Measurements from ENCODE around the gene DOC2A. TPM values are rescaled to one million over a fixed set of nuclear protein-coding genes. Genes with fewer than 3 reads are reported as not detected.

The DOC2A gene
- total RNA-seq, 120 experiments from 2014 or later = 29.5 to 138 (median 93.2) TPM

Other genes with a start within 250 kb of the DOC2A start
- not detected for gene ZG16, start 232.8 kb downstream of the DOC2A start, total RNA-seq
- gene KIF22, start 220.3 kb downstream of the DOC2A start, total RNA-seq = 10 to 100 TPM; 10.5 to 31.6 (median 21.6) TPM
- gene MAZ, start 204.5 kb downstream of the DOC2A start, total RNA-seq = 100 to 1,000 TPM; 133 to 275 (median 174) TPM
- 100 to 1,000 TPM in 117 of 120 experiments, 10 to 100 TPM in 3; 59.4 to 245 (median 169) TPM for gene PRRT2, start 198.8 kb downstream of the DOC2A start, total RNA-seq
- 10 to 100 TPM; 16.6 to 44.6 (median 24.7) TPM for gene PAGR1, start 194.9 kb downstream of the DOC2A start, total RNA-seq
- gene MVP, start 190.6 kb downstream of the DOC2A start, total RNA-seq = 10 to 100 TPM; 16.4 to 85.7 (median 36.1) TPM
- 100 to 1,000 TPM in 36 of 120 experiments, 10 to 100 TPM in 84; 63.9 to 118 (median 94.7) TPM for gene CDIPT, start 147.8 kb downstream of the DOC2A start, total RNA-seq
- 100 to 1,000 TPM in 106 of 120 experiments, 10 to 100 TPM in 14; 57.0 to 207 (median 139) TPM for gene SEZ6L2, start 111.5 kb downstream of the DOC2A start, total RNA-seq
- 100 to 1,000 TPM in 28 of 120 experiments, 10 to 100 TPM in 92; 60.7 to 127 (median 92.5) TPM for gene ASPHD1, start 110.5 kb downstream of the DOC2A start, total RNA-seq
- gene KCTD13, start 84.8 kb downstream of the DOC2A start, total RNA-seq = 10 to 100 TPM; 38.6 to 87.0 (median 61.2) TPM
- 100 to 1,000 TPM in 56 of 120 experiments, 10 to 100 TPM in 64; 63.3 to 177 (median 99.3) TPM for gene TMEM219, start 48.9 kb downstream of the DOC2A start, total RNA-seq
- 10 to 100 TPM; 58.7 to 87.3 (median 69.6) TPM for gene TAOK2, start 37.2 kb downstream of the DOC2A start, total RNA-seq
- 10 to 100 TPM; 15.7 to 35.8 (median 22.7) TPM for gene HIRIP3, start 15.4 kb downstream of the DOC2A start, total RNA-seq
- 10 to 100 TPM; 38.6 to 73.9 (median 52.6) TPM for gene INO80E, start 14.8 kb downstream of the DOC2A start, total RNA-seq
- gene C16orf92, start 12.2 kb upstream of the DOC2A start, total RNA-seq = not detected
- gene TLCD3B, start 20.2 kb upstream of the DOC2A start, total RNA-seq = 10 to 100 TPM; 11.7 to 72.6 (median 42.0) TPM
- 1,000 to 10,000 TPM in 119 of 120 experiments, 100 to 1,000 TPM in 1; 996 to 2,428 (median 1,936) TPM for gene ALDOA, start 54.7 kb upstream of the DOC2A start, total RNA-seq
- 10 to 100 TPM; 23.6 to 41.9 (median 31.5) TPM for gene PPP4C, start 65.0 kb upstream of the DOC2A start, total RNA-seq
- gene TBX6, start 80.9 kb upstream of the DOC2A start, total RNA-seq = 1 to 10 TPM in 113 of 120 experiments, under 1 TPM in 7; 0.38 to 5.7 (median 2.2) TPM
- gene YPEL3, start 85.2 kb upstream of the DOC2A start, total RNA-seq = 100 to 1,000 TPM; 149 to 346 (median 234) TPM
- 10 to 100 TPM in 23 of 120 experiments, 1 to 10 TPM in 97; 1.6 to 23.5 (median 6.4) TPM for gene GDPD3, start 102.5 kb upstream of the DOC2A start, total RNA-seq
- gene MAPK3, start 112.2 kb upstream of the DOC2A start, total RNA-seq = 100 to 1,000 TPM; 144 to 353 (median 233) TPM
- 100 to 1,000 TPM in 1 of 120 experiments, 10 to 100 TPM in 119; 34.2 to 114 (median 60.7) TPM for gene CORO1A, start 172.6 kb upstream of the DOC2A start, total RNA-seq
- gene BOLA2B, start 182.6 kb upstream of the DOC2A start, total RNA-seq = 10 to 100 TPM; 29.1 to 89.3 (median 49.3) TPM
- gene SLX1A, start 182.8 kb upstream of the DOC2A start, total RNA-seq = 10 to 100 TPM; 13.7 to 63.7 (median 29.9) TPM
- gene SULT1A3, start 188.2 kb upstream of the DOC2A start, total RNA-seq = 10 to 100 TPM in 118 of 120 experiments, 1 to 10 TPM in 2; 8.6 to 49.6 (median 23.0) TPM
- 10 to 100 TPM; 10.4 to 74.1 (median 38.0) TPM for gene NPIPB13, start 237.5 kb upstream of the DOC2A start, total RNA-seq

Measured in dorsolateral prefrontal cortex (tissue), 118 donors.